PFSK-1 (cell line): ENCODE measurements around the gene BTNL8.

ENCODE experiments used
- POLR2AphosphoS5 ChIP-seq: IDR thresholded peaks from 2 replicates; pipeline ENCODE4 v1.6.1; 2012; ENCODE audit warnings: low read depth, mild to moderate bottlenecking, control low read depth, low read length, moderate library complexity
- TAF1 ChIP-seq: IDR thresholded peaks from 2 replicates; pipeline ENCODE4 v1.6.1; 2012; ENCODE audit warnings: low read length, control low read depth, borderline replicate concordance; ENCODE audit not compliant: insufficient read depth
- TF ChIP-seq, protein P1 (sequence below), 2 experiments: IDR thresholded peaks; 2 replicates each; pipeline versions ENCODE4 v1.6.1 to v1.8.0; 2011 to 2012; ENCODE audit warnings: low read depth in 2 of 2, low read length in 2 of 2, control low read depth in 1 of 2, inconsistent platforms in 1 of 2, mild to moderate bottlenecking in 1 of 2, moderate library complexity in 1 of 2; ENCODE audit not compliant: insufficient read depth in 1 of 2

DNA sequence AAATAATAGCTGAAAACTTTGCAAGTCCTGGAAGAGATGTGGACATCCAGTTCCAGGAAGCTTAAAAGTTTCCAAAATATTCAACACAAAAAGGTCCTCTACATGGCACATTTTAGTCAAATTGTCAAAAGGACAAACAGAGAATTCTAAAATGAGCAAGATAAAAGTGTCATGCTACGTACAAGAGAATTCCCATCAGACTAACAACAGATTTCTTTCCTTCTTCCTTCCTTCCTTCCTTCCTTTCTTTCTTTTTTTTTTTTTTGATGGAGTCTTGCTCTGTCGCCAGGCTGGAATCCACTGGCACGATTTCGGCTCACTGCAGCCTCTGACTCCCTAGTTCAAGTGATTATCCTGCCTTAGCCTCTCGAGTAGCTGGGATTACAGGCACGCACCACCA is 39.3 kb downstream of the BTNL8 start:
- TF ChIP-seq TAF1 (no peak), POLR2AphosphoS5 (no peak)
- TF ChIP-seq, protein P1, sequence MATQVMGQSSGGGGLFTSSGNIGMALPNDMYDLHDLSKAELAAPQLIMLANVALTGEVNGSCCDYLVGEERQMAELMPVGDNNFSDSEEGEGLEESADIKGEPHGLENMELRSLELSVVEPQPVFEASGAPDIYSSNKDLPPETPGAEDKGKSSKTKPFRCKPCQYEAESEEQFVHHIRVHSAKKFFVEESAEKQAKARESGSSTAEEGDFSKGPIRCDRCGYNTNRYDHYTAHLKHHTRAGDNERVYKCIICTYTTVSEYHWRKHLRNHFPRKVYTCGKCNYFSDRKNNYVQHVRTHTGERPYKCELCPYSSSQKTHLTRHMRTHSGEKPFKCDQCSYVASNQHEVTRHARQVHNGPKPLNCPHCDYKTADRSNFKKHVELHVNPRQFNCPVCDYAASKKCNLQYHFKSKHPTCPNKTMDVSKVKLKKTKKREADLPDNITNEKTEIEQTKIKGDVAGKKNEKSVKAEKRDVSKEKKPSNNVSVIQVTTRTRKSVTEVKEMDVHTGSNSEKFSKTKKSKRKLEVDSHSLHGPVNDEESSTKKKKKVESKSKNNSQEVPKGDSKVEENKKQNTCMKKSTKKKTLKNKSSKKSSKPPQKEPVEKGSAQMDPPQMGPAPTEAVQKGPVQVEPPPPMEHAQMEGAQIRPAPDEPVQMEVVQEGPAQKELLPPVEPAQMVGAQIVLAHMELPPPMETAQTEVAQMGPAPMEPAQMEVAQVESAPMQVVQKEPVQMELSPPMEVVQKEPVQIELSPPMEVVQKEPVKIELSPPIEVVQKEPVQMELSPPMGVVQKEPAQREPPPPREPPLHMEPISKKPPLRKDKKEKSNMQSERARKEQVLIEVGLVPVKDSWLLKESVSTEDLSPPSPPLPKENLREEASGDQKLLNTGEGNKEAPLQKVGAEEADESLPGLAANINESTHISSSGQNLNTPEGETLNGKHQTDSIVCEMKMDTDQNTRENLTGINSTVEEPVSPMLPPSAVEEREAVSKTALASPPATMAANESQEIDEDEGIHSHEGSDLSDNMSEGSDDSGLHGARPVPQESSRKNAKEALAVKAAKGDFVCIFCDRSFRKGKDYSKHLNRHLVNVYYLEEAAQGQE (IDR thresholded peaks at IDR 0.05; ENCODE audit: insufficient read depth in 1 of 2, low read depth in 2 of 2, low read length in 2 of 2) = no peak
